HG02973 (cell line): Measurements from ENCODE around the gene FNIP2.
"Not testable (repeated sequence)": the region's sequence is repeated elsewhere in the genome, so short reads cannot be mapped to it uniquely, and the experiment has no call there.

Experiments used
- ATAC-seq: cut with Tn5 transposase; IDR thresholded peaks from one replicate; pipeline ENCODE4 v1.9.1; 2021; ENCODE audit warnings: moderate library complexity; ENCODE audit not compliant: unreplicated experiment

FNIP2 gene

DNA sequence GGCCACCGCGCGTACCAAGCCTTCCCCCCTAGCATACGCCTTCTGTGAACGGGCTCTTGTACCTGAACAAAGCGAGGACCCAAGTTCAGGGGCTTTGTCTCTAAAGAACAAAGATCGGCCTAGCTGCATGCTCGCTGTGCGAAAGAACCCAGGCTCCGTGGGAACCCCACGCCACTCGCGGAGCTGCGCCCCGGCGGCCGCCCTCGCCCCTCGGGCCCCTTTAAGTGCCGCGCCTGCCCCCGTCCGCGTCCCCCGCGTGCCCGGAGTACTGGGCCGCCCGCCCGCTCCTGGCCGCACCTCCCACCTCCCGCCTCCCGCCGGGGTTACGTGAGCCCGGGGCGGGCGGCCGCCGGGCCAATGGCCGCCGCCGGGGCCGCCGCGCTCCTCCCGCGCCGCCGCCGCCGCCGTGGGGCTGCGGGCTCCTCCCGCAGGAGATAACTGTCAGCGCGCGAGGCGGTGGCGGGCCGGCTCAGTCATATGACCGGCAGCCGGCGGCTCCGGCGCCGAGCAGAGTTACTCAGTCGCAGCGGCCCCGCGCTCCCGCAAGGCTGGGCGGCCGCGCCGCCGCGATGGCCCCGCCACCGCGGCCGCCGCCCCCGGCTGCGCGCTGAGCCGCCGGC is at the start of gene FNIP2:
Gene FNIP2 (plus strand): TSS at position 472 of the 620 bp plus-strand sequence. CDS start 187 bp downstream, outside the sequence.
- ATAC-seq = peak; percentile 80

DNA sequence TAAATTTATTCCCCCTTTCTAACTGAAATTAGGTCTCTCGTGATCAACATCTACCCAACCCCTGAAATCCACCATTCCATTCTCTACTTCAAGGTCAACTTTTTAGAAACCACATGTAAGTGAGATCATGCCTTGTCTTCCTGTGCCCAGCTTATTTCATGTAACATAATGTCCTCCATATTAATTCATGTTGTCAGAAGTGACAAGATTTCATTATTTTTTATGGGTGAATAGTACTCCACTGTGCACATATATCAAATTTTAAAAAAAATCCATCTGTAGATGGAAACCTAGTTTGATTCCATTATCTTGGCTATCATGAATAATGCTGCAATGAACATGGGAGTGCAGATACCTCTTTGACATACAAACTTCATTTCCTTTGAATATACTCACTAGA is 47.1 kb upstream of the FNIP2 start:
- ATAC-seq = no peak

DNA sequence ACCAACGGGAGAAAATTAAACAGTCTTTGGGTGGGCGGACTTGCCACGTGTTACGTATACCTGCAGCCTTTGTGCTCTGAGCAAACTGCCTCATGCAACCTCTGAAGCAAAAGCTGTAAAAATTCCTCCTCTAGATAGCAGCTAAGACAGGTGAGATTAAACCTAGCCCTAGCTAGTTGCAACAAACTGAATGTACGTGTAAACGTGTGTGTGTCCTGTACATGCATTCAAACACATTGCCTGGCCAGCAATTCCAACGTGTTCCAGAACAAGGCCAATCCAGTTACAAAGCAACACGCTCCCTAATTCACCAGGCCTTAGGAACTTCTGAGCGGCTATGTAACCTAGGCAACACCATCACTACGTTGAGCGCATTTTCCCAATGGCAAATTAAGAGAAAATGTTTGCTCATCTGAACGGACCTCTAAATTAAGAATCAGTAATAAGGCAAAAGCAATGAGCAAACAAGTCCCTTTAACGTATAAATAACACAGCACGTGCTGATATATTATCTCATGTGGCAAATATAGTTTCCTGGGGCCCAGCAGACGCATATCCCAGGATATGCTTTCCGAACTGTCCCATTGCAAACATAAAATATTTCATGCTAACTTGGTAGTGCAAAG is 46.4 kb upstream of the FNIP2 start:
- ATAC-seq = peak; percentile 24

DNA sequence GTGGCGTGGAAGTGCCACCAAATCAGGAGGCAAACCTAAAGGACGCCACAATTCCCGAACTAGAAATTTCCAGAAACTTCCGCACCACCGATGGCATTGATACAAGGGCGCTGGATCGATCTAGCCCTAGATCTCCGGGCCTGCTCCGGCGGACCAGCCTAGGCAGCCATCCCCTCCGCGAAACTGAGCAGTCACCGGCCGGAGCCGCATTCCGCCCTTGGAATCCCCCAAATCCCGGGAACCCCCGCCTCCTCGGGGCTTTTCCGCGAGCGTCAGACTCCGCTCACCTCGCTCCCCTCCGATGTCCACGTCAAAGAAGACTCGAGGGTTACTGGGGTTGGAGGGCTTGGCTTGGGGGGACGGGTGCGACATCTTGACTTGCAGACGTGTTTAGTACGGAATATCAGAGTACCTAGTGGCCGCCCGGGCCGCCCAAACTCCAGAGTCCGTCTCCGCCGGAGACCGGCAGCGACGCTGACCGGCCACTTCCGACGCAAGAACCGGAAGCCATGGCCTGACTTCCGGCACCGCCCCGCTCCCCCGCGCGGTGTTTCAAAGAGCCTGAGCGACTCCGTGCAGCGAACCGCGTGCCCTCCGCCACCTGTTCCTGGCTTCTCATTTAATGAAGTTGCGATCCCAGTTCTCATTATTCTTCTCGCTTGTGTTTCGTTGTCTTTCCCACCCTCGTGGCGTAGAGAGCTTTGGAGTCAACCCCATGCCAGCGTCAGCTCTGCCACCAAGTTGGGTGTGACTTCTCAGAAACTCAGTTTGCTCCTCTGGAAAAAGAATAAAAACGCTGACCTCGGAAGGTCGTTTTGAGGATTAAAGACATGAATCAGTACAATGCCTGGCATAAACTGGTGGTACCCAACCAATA is 45.7 kb upstream of the FNIP2 start, which contains the start of gene PPID:
Gene PPID (minus strand): TSS at position 480 of the 877 bp plus-strand sequence. CDS start 108 bp downstream, at position 372.
- peak; percentile 96 for ATAC-seq

DNA sequence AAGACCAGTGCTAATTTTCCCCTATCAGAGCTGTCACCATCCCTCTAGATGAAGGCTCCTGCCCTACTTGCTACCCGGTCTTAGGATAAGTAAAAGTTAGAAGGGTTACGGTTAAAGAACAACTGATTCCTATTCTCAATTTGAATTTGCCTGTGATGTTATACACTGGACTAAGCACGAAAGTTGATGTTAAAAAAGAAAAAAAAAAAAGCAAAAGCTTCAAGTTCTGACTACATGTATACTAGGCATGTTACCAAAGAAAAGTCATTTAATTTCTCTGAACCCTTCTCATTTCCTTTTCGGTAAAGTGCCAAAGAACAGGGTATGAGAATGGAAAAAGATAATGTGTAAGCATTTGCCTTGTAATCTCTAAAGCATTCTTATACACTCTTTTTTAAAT is 44.2 kb upstream of the FNIP2 start:
- no peak for ATAC-seq

DNA sequence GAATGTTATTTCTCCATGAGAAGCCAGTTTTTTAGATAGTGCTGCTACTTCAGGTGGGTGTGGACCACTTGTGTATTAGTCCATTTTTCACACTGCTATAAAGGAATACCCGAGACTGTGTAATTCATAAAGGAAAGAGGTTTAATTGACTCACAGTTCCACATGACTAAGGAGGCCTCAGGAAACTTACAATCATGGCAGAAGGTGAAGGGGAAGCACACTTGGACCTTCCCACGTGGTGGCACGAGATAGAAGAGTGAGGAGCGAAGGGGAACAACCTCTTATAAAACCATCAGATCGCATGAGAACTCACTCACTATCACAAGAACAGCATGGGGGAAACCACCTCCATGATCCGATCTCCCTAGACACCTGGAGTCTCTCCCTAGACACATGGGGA is 42.2 kb upstream of the FNIP2 start:
- no peak for ATAC-seq

DNA sequence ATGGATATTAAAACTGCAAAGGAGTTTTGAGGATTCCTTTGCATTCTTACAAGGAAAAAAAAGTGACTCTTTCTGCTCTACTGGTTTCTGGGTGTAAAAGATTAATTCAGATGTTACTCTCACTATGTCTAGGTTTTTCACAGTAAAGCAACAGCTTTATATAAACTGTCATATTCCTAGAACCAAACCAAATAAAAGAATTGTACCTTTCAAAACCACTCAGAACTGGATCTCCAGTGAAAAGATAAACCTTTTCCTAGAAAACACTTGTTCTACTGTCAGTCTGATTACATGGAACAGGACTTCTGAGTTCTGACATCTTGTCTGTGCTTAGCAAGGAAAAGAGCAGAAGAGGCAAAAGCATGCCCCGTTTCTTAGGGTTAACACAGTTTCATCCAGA is 40.6 kb upstream of the FNIP2 start:
- no peak for ATAC-seq

DNA sequence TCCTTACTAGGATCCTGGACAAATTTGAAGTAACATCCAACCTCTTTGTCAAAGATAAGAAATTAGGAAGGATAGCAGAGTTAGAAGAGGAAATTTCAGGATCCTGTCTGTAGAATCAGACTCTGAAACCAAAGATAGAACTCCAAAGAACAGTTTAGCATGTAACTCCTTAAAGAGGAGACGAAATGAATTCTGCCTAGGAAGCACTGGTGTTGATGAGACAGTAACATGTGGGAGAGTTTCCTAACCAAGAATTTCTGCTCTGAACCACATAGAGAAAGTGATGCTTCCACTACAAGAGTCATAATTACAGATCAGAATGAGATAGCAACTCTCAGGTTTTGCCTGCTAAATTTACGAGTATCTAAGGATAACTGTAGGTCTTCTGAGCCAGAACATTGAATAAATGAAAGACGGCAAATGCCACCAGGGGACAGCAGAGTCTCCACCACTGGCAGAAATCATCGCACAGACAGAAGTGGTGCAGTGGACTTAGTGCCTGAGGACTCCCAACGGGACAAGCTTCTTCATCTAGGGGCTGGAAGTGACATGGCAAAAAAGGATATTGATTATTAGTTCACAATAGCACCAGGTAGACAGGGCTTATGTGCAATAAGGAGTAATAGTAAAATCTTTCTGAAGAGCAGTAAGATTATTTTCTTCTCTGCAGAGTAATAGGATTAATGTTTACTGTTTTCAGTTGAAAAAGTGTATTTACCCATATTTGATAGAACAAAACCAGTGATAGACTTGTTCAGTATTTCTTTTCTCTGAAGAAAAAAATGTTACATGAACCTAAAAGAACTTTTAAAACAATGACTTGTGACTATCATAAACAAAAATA is 38.9 kb upstream of the FNIP2 start:
- peak; percentile 83 for ATAC-seq

DNA sequence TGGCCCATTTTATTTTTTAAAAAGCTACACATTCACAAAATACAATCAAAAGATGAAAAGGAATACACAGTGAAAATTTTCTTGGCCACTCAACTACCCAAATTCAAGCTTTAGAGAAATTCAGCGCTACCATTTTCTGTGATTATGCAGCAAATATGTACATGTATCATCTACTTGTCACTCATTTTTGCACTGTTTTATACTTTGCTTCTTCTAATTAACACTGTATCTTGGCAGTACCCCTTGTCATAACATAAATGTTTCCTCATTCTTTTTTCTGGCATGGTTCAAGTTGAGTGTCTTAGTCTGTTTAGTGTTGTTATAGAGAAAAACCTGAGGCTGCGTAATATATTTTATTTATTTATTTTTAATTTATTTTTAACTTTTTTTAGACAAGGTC is 30.0 kb upstream of the FNIP2 start:
- ATAC-seq = no peak

DNA sequence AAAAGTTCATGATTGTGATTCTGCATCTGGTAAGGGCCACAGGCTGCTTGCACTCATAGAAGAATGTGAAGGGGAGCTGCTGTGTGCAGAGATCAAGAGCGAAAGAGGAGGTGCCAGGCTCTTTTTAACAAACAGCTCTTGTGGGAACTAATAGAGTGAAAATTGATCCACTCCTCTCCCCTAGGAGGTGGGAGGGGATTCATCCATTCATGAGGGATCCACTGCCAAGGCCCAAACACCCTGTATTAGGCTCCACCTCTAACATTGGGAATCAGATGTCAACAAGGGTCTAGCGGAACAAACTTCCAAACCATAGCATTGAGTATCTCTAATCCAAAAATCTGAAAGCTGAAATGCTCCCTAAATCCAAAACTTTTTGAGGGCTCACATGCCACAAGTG is 29.2 kb upstream of the FNIP2 start:
- no peak for ATAC-seq

DNA sequence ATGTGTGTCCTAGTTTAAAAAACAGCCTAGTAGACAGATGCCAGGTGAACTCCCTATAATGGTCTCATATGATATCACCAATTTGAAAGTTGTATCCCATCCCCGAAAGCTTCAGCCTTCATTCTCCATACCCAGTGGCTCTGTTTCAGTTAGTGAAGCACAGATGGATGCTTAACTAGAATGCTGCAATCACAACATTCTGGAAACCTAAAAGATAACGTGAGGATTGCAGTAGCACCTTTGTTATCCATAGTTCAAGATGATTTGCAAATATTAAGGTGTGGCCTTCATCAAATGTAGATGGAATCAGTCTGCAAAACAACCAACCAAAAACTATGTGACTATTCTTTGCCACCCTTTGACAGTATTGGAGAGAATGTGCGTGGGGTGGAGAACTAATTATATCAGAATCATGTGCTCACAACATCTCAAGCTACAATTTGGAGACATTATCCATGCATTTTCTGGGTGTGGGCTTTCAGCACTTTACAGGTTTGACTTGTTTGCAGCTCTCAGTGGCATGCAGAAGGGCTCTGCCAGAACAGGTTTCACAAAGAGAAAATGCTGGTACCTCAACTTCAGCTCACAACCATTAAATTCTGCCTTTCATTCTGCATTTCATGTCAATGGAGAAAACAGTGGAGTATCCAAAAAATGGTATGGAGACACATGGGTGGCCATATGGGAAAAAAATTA is 27.4 kb upstream of the FNIP2 start:
- ATAC-seq = no peak

DNA sequence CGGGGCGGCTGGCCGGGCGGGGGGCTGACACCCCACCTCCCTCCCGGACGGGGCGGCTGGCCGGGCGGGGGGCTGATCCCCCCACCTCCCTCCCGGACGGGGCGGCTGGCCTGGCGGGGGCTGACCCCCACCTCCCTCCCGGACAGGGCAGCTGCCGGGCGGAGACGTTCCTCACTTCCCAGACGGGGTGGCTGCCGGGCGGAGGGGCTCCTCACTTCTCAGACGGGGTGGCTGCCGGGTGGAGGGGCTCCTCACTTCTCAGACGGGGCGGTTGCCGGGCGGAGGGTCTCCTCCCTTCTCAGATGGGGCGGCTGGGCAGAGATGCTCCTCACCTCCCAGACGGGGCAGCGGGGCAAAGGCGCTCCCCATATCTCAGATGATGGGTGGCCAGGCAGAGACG is 22.3 kb upstream of the FNIP2 start:
- ATAC-seq = not testable (repeated sequence)

DNA sequence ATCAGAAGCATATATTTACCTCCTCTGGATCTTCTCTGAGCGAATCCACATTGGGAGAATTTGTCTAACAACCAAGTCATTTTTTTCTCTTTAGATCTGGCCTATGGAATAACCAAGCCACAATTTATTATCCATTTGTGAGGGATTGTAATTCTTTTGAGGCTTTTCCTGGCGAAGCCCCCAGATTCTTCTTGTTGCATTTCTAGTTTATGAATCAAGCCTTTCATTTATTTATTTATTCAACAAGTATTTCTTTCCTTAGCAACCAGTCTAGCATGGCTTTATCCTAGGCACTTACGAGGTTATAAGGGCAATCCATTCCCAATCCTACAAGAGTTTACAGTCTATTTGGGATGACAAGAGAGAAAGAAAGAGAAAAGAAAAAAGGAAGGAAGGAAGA is 18.4 kb upstream of the FNIP2 start:
- ATAC-seq = no peak

DNA sequence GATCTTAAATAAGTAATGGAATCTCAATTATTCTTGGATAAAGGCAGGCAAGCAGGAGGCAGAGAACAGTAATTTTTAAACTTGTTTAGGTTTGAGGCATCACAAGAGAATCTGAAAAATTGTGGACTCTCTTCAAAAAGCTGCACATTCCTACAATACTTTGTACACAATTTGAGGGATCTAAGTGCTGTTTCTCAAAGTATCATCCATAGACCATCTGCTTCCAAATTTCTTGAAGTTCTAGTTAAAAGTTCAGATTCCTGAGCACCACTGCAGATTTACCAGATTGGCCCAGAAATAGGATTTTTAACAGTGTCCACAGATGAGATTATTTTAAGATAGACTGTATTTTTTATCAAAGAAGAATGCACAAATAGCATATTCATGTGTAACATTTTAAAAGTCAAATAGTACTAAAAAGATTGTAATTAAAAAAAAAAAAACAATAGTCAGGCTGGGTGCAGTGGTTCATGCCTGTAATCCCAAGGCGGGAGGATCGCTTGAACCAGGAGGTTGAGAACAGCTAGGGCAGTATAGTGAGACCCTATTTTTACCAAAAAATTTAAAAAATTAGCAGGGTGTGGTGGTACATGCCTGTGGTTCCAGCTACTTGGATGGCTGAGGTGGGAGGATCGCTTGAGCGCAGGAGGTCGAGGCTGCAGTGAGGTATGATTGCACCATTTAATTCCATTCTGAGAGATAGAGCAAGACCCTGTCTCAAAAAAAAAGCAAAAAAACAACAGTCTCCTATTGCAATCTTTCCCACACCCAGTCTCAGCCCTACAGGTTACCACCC is 14.2 kb upstream of the FNIP2 start:
- no peak for ATAC-seq

DNA sequence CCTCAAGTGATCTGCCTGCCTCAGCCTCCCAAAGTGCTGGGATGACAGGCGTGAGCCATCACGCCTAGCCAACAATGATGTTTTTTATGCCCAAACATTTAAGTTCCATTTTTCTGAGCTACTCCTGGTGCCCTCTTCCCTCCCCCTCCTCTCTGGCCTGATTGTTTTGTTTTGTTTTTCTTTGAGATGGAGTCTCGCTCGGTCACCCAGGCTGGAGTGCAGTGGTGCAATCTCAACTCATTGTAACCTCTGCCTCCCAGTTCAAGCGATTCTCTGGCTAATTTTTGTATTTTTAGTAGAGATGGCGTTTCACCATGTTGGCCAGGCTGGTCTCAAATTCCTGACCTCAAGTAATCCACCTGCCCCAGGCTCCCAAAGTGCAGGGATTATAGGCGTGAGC is 13.0 kb upstream of the FNIP2 start:
- ATAC-seq = not testable (repeated sequence)

DNA sequence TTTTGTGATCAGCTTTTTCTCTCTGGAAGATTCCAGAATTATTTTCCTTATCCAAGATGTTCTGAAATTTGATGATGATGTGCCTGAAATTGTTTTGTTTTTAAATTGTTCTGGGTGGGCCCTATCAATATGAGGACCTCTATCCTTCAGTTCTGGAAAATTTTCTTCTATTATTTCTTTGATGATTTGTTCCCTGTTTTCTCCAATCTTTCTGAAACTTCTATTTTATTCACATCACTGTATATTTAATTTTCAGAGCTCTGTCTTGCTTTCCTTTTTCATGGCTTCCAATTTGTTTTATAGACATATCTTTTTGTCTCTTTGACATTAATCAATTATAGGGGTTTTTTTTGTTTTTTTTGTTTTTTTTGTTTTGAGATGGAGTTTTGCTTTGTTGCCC is 12.2 kb upstream of the FNIP2 start:
- ATAC-seq = no peak

DNA sequence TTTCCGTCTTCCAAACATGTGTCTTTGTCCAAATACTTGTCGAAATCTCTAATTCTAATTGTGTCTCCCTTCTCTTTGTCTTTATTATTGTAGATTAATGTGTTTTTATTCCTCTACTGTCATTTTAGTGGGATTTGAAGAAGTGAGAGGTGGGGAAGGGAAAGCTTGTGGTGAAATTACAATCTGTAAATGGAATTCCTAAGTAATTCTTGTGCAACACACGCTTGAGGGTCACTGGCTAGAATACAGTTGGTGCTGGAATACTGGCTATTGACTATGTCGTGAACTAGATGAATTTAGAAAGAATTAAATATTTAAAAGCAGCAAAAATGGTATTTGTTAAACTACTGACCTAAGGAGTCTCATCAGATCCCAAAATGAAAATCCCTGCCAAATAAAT is 10.7 kb upstream of the FNIP2 start:
- ATAC-seq = no peak

DNA sequence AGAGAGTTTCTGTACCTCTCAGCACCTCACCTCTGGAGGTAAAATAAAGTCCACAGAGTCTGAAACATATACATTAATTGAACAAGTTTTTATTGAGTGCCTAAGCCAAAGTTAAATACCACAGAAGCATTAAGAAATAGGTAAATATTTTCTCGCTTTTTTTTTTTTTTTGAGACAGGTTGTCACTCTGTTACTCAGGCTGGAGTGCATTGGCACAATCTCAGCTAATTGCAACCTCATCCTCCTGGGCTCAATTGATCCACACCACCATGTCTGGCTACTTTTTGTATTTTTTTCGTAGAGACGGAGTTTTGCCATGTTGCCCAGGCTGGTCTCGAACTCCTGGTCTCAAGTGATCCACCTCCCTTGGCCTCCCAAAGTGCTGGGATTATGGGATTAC is 10.1 kb upstream of the FNIP2 start:
- no peak for ATAC-seq

DNA sequence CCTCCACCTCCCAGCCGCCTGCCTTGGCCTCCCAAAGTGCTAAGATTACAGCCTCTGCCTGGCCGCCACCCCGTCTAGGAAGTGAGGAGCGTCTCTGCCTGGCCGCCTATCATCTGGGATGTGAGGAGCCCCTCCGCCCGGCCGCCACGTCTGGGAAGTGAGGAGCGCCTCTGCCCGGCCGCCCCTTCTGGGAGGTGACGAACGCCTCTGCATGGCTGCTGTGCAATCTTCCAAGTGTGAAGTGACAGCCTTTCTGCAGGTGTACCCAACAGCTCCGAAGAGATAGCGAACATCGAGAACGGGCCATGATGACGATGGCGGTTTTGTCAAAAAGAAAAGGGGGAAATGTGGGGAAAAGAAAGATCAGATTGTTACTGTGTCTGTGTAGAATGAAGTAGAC is 9.3 kb upstream of the FNIP2 start:
- not testable (repeated sequence) for ATAC-seq

DNA sequence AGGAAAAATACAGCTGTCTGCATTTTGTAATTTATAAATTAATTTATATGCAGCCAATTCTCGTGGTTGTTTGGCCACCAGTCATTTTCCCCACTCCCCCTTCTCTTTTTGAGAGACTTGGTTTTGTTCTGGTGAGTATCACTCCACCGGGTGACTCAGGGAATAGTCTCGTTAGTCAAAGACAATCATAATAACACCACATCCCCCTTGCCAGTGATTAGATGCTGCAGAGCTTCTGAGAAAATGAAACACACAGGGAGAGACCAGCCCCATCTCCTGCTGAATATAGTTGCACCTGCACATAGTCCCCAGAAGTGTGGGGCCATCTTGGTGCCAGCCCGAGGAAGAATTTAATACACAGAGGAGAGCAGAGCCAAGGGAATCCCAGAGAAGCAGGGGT is 8.0 kb upstream of the FNIP2 start:
- ATAC-seq = no peak
